ENCODE data around the gene WDFY4.

The WDFY4 gene

GRCh38 chr10:48655411-48656240 lies 29.0 kb upstream of the WDFY4 start:
- DNase-seq, result peak; percentile 2

DNA sequence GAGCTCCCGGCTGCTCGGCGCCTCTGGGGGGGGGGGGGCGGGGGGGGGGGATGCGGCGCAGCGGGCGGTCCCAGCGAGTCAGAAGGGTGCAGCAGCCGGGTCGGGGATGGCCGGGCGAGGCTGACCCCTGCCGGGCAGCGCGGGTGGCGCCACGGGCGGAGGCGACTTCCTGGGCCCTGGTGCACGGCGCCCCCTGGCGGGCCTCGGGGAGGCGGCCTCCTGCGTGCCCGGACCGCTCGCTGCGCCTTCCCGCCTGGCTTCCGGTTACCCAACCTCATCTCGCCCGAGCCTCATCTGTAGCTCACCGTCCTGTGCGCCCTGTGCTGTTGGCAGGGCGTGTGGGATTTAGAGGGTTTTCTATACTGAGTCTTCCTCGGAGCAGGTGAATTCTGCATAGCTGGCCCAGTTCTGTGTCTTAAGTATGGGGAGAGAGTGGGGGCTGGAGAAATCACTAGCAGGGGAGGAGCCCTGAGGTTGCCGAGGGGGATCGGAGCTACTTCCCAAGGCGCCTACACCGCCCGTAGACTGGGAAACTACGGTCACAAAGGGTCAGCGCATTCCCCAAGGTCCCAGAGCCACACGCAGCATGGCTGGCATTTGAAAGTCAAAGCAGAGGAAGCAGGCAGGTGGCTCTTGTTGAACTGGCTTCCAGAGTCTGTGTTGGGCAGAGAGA lies 28.3 kb upstream of the WDFY4 start:
- DNase-seq, result peak; percentile 17

DNA sequence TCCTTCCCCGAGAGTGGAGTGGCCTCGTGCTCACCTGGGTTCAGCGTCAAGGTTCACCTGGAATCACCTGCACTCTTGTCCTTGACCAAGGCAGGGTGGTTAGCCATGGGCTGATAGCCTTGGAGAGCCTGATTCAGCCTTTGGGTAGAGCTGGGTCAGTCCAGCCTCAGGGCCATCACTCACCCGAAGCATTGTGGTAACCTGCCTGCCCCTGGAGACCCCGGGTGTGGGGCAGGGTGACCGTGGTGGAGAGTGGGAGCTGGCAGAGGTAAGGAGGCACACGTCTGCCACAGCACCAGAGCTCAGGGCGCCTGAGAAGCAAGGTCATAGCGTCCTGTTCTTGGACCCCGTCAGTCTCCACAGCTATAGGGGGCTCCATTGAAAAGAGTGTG lies 27.8 kb upstream of the WDFY4 start:
- DNase-seq, result no peak

DNA sequence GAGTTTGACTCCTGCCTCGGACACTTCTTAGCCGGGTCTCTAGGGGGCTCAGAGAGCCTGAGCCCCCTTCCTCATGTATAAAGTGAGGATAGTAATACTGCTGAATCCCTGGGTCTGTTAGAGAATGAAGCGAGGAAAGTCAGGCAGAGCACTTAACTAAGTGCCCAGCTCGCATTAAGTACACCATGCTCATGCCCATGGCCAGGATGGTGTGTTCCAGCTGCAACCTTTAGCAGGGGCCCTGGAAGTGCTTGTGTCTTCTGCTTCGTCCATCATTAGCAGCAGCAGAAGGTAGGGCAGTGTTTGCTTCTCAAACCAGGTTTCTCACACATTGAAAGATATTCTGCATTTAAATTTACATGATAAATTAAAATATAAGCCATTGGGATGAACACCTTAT lies 27.3 kb upstream of the WDFY4 start:
- no peak for DNase-seq

DNA sequence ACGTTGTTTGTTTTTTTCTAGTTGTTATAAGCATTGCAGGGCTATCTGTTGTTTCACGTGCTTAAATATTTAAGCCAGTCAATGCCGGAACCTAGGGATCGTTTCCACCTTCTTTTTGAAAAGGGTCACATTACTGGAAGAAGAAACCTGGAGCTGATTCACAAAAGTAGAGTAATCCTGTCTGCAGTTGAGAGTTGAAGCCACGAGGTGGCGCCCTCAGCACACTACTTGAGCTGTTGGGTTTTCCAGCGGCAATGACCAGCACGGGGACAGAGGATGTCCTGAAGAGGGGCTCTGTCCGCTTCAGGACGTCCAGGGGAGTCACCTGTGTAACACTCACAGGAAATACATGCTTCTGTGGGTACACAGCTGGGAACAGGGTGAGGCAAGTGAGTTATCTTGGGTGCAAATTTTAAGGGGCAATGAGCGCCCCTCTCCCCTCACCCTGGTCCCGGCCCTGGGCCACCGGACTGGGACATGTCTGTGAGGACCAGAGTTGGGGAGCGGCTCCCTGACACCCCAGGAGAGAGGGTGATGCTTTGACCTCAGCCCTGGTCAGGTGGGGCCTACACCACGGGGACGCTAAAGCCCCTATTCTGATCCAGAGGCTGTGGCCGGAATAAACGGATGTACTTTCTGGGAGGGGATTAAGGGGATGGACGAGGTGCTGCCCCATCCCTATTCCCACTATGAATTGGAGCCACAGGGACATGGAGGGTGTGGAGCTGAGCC lies 26.3 kb upstream of the WDFY4 start:
- peak; percentile 1 for DNase-seq

- no peak for DNase-seq
Observed at GRCh38 chr10:48658975-48659269, 25.8 kb upstream of the WDFY4 start.

GRCh38 chr10:48659790-48660189 lies 24.9 kb upstream of the WDFY4 start:
- DNase-seq, result no peak

DNA sequence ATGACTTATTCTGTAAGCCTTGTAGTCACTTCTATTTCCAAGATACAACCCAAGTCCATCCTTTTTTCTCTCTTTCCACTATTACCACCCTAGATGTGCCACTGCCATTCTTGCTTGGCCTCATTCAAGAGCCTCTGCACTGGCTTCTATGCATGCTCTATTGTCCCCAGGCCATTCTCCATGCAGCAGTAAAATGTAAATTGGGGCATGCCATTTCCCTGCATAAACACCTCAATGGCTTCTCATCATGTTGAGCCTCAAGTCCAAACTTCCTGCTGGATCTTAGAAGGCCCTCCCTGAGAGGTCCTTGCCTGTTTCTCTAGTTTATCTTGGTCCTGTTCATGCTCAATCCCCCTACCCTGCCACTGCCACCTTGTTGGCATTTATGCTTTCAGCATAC lies 23.2 kb upstream of the WDFY4 start:
- no peak for DNase-seq

DNA sequence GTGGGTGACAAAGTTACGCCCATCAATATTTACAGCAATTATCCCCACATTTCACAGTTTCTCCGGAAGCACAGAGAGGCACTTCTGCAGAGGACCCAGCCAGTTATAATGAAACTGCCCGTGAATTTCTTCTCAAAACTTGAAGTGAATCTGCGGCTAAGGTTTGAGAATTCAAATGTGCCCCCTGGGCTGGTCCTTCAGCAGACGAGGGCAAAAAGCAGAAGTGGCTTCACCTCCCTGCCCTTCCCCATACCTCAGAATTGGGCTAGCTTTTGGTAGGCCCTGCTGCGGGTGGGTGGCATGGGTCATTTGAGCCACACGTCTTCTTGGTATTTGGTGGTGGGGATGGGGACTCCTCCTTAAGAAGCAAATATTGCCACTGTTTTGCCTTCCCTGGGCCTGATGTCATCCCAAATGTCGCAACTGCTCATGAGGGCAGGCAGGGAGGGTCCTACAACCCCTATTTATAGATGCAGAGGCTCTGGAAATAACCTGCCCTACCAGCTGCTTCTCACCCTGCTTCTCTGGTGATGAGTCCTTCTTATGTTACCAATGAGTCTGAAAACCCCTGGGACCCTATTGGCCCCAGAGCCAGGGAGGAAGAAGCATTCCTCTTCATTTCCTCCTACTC lies 16.6 kb upstream of the WDFY4 start:
- no peak for DNase-seq

- no peak for DNase-seq
Observed at GRCh38 chr10:48670978-48671913, 13.4 kb upstream of the WDFY4 start.

DNA sequence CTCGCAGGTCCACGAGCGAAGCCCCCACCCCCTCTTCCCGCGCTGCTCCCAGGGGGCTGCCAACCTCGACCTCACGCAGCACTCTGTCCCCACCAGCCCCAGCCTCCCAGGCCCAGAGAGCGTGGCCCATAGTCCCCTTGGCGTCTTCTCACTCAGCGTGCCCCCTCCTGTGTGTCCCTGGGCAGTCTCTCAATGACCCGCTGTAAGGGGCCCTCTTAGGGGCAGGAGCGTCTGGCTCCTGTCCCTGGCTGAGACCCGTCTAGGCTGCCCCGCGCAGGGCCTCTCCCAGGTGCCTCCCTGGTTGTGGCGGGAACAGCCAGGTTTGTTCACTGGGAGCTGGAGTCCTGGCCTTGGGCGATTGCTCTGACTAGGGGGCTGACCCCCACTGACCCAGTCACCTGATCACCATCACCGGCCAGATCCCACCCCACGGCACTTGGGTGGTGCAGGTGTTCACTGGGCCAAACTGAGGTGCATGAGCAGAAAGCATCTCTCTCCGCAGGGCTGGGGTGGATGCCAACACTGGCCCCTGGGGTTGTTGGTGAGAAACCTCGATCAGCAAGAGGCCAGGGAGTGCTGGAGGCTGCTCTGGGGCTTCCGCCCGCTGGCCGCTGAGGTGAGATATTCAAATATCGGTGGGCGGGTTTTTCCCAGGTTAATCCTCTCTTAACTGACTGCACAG lies 12.6 kb upstream of the WDFY4 start:
- no peak for DNase-seq

GRCh38 chr10:48672596-48673265 lies 11.9 kb upstream of the WDFY4 start:
- DNase-seq, result no peak

GRCh38 chr10:48677625-48678024 lies 7.0 kb upstream of the WDFY4 start:
- no peak for DNase-seq

GRCh38 chr10:48678041-48678440 lies 6.6 kb upstream of the WDFY4 start:
- no peak for DNase-seq

DNA sequence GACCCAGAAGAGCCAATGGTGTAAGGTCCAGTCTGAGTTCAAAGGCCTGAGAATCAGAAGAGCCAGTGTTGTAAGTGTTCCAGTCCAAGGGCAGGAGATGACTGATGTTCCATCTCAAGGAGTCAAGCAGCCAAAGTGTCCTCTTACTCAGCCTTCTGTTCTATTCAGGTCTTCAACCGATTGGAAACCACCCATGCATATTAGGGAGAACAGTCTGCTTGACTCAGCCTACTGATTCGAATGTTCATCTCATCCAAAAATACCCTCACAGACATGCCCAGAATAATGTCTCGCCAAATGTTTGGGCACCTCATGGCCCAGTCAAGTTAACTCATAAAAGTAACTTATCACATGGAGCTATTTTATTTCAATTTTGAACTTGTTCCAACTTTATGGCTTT lies 2.9 kb upstream of the WDFY4 start:
- no peak for DNase-seq

DNA sequence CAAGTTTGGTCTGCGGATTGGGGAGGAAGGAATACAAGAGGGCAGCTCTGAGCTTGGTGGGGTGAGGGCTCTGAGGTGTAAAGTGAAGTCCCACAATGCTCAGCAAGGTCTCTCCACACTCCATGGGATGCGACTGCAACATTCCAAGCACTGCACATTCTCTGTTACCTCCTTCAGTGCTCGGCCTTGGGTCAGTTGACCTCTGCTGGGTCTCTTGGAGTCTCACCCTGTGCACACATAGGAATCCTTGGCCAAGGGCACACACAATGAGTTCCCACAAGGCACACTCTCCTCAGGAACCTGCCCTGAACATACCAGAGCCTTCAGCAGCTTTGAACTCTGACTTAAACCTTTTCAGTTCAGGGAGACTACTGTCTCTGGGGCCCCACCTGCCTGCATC lies 2.4 kb upstream of the WDFY4 start:
- no peak for DNase-seq

DNA sequence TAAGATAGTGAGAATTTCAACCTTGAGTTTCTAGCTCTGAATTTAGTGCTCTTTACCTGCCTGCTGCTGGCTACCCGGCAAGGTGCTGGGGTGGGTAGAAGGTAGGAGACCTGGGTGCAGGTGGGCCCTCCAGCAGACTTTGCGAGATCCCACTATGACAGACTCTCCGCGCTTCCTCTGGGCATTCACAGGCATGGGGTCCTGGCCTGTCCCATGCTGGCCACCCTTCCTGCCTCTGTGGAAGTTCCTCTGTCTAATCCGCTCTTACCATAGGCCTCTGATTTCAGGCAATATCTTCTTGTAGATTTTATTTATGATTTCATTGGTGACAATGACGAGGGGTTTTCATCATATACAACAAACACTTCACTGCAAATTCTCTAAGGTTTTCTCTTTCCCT lies 1.2 kb upstream of the WDFY4 start:
- DNase-seq, result no peak

DNA sequence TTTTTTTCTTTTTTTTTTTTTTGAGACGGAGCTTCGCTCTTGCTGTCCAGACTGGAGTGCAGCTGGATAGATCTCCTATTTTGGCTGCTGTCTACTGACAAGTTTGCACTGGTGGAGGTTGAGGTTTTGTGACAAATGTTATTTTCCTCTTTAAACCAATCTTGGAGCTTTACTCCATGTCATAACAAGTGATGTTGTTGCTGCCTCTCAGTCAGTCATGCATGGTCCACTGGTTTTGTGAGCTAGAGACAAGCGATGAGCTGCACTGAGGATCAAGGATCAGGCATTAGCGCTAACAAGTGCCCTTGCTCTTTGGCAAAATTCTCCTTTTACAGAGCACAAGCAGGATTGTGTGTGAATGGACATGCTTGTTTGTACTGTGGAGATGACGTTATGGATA lies 805 bp upstream of the WDFY4 start:
- DNase-seq, result no peak

DNA sequence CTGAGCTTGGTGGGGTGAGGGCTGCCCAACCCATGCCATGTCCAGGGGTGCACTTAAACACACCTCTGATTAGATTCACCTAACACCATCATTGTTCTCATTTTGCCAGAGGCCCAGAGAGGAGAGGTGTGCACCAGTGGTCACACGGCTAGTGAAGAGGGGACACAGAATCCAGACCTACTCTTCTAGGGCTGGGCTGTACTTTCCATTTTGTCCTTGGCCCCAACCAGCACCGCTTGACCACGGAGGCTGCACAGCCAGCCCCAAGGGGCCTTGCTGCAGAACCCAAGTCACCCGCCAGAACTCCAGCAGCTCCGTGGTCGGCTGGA lies 246 bp upstream of the WDFY4 start:
- DNase-seq, result no peak

GRCh38 chr10:48685731-48686130 lies 1.1 kb downstream of the WDFY4 start:
- no peak for DNase-seq

Data from NCI-H2029 (cell line).